Epithelial cell of proximal tubule (primary cell): ENCODE results near the gene SNX24. TPM values are rescaled to one million over a fixed set of nuclear protein-coding genes. Genes with fewer than 3 reads are reported as not detected.
A peak's percentile ranks its signal among the peaks of the same experiment; 100 is the strongest.

Experiments
- DNase-seq: peaks from one replicate; pipeline ENCODE4 v3.0.0-alpha.2; 2011; ENCODE audit warnings: low read depth
- H3K4me3 ChIP-seq: 2 replicates; pipeline ENCODE4 v1.5.1; 2011; ENCODE audit warnings: low read depth, mild to moderate bottlenecking, low read length
- CTCF ChIP-seq: conservative IDR thresholded peaks from 2 replicates; pipeline ENCODE4 v1.5.1; 2012; ENCODE audit warnings: low read depth, mild to moderate bottlenecking, low read length
- total RNA-seq: library from RNA; depleted of rRNA; stranded (reverse); fragments of >200 nt; gene quantifications from 2 replicates; pipeline ENCODE4 v1.2.3, GENCODE V29; 2015

Gene SNX24
- 23.1 and 30.7 TPM in 2 replicates for total RNA-seq

- TF ChIP-seq CTCF = no peak
- H3K4me3 ChIP-seq = peak within 1 kb of the TSS; percentile 80
- DNase-seq = no peak
These were observed at the start of gene SNX24 for GRCh38 chr5:122845229-122846050. SNX24 (plus strand) TSS chr5:122845613; CDS start chr5:122845634, 21 bp downstream.

GRCh38 chr5:122805481-122805880 lies 39.9 kb upstream of the SNX24 start:
- DNase-seq = no peak
- no peak for TF ChIP-seq CTCF
- H3K4me3 ChIP-seq = no peak overlapping the region

GRCh38 chr5:122810405-122810804 lies 35.0 kb upstream of the SNX24 start:
- TF ChIP-seq CTCF = no peak
- no peak for DNase-seq
- no peak overlapping the region for H3K4me3 ChIP-seq

- no peak for DNase-seq
- TF ChIP-seq CTCF = no peak
- H3K4me3 ChIP-seq = no peak overlapping the region
These were observed 30.1 kb upstream of the SNX24 start for GRCh38 chr5:122815218-122815767.

- DNase-seq = no peak
- no peak for TF ChIP-seq CTCF
- no peak overlapping the region for H3K4me3 ChIP-seq
These were observed 28.7 kb upstream of the SNX24 start for GRCh38 chr5:122816756-122817155.

- DNase-seq = no peak
- no peak for TF ChIP-seq CTCF
- H3K4me3 ChIP-seq = no peak overlapping the region
These were observed 13.4 kb upstream of the SNX24 start for GRCh38 chr5:122831984-122832383.

GRCh38 chr5:122835681-122836080 lies 9.7 kb upstream of the SNX24 start:
- DNase-seq = no peak
- TF ChIP-seq CTCF = no peak
- no peak overlapping the region for H3K4me3 ChIP-seq
